HepG2 (cell line): ENCODE measurements around the gene MSH3. TPM values are rescaled to one million over a fixed set of nuclear protein-coding genes. Genes with fewer than 3 reads are reported as not detected.
A peak's percentile ranks its signal among the peaks of the same experiment; 100 is the strongest.

ENCODE experiments used
- ATF4 ChIP-seq, 2 experiments: fragments of 450-650 bp in 1 of 2; sonication (generic) in 1 of 2; formaldehyde crosslinking; IDR thresholded peaks; 2 replicates each; pipeline versions ENCODE4 v1.5.0 to v1.8.0; 2020 to 2022; ENCODE audit warnings: mild to moderate bottlenecking in 1 of 2, missing genetic modification reagents in 1 of 2
- CTCF ChIP-seq: sonication (generic); formaldehyde crosslinking; IDR thresholded peaks from 2 replicates; pipeline ENCODE4 v1.5.0; 2020; ENCODE audit warnings: mild to moderate bottlenecking, missing genetic modification reagents, moderate library complexity
- FOXA1 ChIP-seq, 2 experiments: fragments of 450-650 bp in 1 of 2; sonication (generic) in 1 of 2; formaldehyde crosslinking in 1 of 2; IDR thresholded peaks; 2 replicates each; pipeline versions ENCODE4 v1.4.0 to v1.6.1; 2016 to 2020; ENCODE audit warnings: missing genetic modification reagents in 1 of 2
- FOXA3 ChIP-seq: IDR thresholded peaks from 2 replicates; pipeline ENCODE4 v1.6.1; 2016; ENCODE audit warnings: missing genetic modification reagents, missing compliant biosample characterization
- GMEB2 ChIP-seq: IDR thresholded peaks from 2 replicates; pipeline ENCODE4 v1.6.1; 2016; ENCODE audit warnings: missing biosample characterization, missing genetic modification reagents, low read depth
- HDAC1 ChIP-seq: sonication (generic); formaldehyde crosslinking; IDR thresholded peaks from 2 replicates; pipeline ENCODE4 v1.5.1; 2020; ENCODE audit warnings: mild to moderate bottlenecking, missing genetic modification reagents
- NCOR1 ChIP-seq: fragments of 200-600 bp; sonication (generic); IDR thresholded peaks from 2 replicates; pipeline ENCODE4 v1.7.0; 2017; ENCODE audit warnings: antibody characterized with exemption, low read length, borderline replicate concordance
- PHF21A ChIP-seq: sonication (generic); formaldehyde crosslinking; IDR thresholded peaks from 2 replicates; pipeline ENCODE4 v1.5.0; 2020; ENCODE audit warnings: mild to moderate bottlenecking, missing genetic modification reagents
- POLR2A ChIP-seq, 2 experiments: IDR thresholded peaks; 2 replicates each; pipeline ENCODE4 v1.6.1; 2011; ENCODE audit warnings: low read depth in 2 of 2, low read length in 2 of 2, mild to moderate bottlenecking in 1 of 2, moderate library complexity in 1 of 2; ENCODE audit not compliant: insufficient read depth in 1 of 2
- PRDM4 ChIP-seq: sonication (generic); formaldehyde crosslinking; IDR thresholded peaks from 2 replicates; pipeline ENCODE4 v1.9.0; 2021; ENCODE audit warnings: missing genetic modification reagents, borderline replicate concordance
- SAFB2 ChIP-seq: sonication (generic); formaldehyde crosslinking; IDR thresholded peaks from 2 replicates; pipeline ENCODE4 v1.5.1; 2020; ENCODE audit warnings: missing genetic modification reagents, low read depth, mild to moderate bottlenecking, borderline replicate concordance
- ZMYM3 ChIP-seq: sonication (generic); formaldehyde crosslinking; IDR thresholded peaks from 2 replicates; pipeline ENCODE4 v1.5.1; 2020; ENCODE audit warnings: mild to moderate bottlenecking, missing genetic modification reagents
- ZNF446 ChIP-seq: sonication (generic); formaldehyde crosslinking; IDR thresholded peaks from 2 replicates; pipeline ENCODE4 v1.5.0; 2020; ENCODE audit warnings: mild to moderate bottlenecking, missing genetic modification reagents
- ZNF605 ChIP-seq: sonication (generic); formaldehyde crosslinking; IDR thresholded peaks from 2 replicates; pipeline ENCODE4 v1.8.0; 2022; ENCODE audit warnings: mild to moderate bottlenecking, missing genetic modification reagents
- ZNF770 ChIP-seq: sonication (generic); formaldehyde crosslinking; IDR thresholded peaks from 2 replicates; pipeline ENCODE4 v1.5.0; 2020; ENCODE audit warnings: mild to moderate bottlenecking, missing genetic modification reagents
- polyA plus RNA-seq, 8 experiments: library from polyadenylated mRNA; depleted of rRNA in 3 of 8; stranded (reverse) in 7 of 8; unstranded in 1 of 8; fragments of >200 nt; fragmentation: Illumina TruSeq in 4 of 8; extraction: Trizol in 4 of 8; gene quantifications; 2 replicates each; pipeline versions ENCODE4 v1.2.1 to v1.2.3, GENCODE V29; 2011 to 2016; ENCODE audit warnings: low read depth in 4 of 8, missing spikeins in 1 of 8, mixed read lengths in 1 of 8; ENCODE audit not compliant: insufficient read depth in 1 of 8
- total RNA-seq, 5 experiments: library from RNA; depleted of rRNA; stranded (reverse); fragments of >200 nt; fragmentation: Illumina TruSeq; extraction: Trizol; gene quantifications; 2 replicates each; pipeline ENCODE4 v1.2.3, GENCODE V29; 2016; ENCODE audit warnings: low read depth in 1 of 5

The MSH3 gene
- total and polyA plus RNA-seq, 2 of the 13 experiments (the other 11 are each of a cell fraction or from before 2014, with no cell fraction given) = 4.0 to 16.4 TPM

- TF ChIP-seq PRDM4 (CRISPR knock-in tag) (0 out of 2 replicates have a peak, but pooled peaks have one; percentile 52), ATF4 (CRISPR knock-in tag; IDR thresholded peaks at IDR 0.05) (peak in 1 of 2 experiments; percentile 9; a peak in 1 of 4 replicates), SAFB2 (CRISPR knock-in tag) (peak; percentile 78; the same call in 1 of the 2 replicates), NCOR1 (no peak; the same call in 1 of the 2 replicates), CTCF (peak; percentile 53), ZNF605 (CRISPR knock-in tag) (no peak), ZNF770 (CRISPR knock-in tag) (peak; percentile 41; the same call in 1 of the 2 replicates), GMEB2 (CRISPR knock-in tag) (peak; percentile 73), FOXA3 (CRISPR knock-in tag) (peak; percentile 49), POLR2A (IDR thresholded peaks at IDR 0.05; ENCODE audit: insufficient read depth in 1 of 2, low read depth in 2 of 2, low read length in 2 of 2) (peak; percentile 57 to 78), ZMYM3 (no peak), HDAC1 (CRISPR knock-in tag) (peak; percentile 90), ZNF446 (CRISPR knock-in tag) (no peak), FOXA1 (IDR thresholded peaks at IDR 0.05) (no peak), FOXA1 (CRISPR knock-in tag; IDR thresholded peaks at IDR 0.05) (no peak), PHF21A (CRISPR knock-in tag) (peak; percentile 73)
These were observed at the start of gene MSH3, which contains the start of gene DHFR (continued) for GRCh38 chr5:80654391-80655230.
